Hepatocyte (in vitro differentiated cells): ENCODE data around the gene ICA1. TPM values are rescaled to one million over a fixed set of nuclear protein-coding genes. Genes with fewer than 3 reads are reported as not detected.

Experiments
- DNase-seq: peaks from one replicate; pipeline ENCODE4 v3.0.0-alpha.2; 2016; ENCODE audit warnings: low spot score
- H2AFZ ChIP-seq: fragments of 200-600 bp; sonication (generic); 2 replicates; pipeline ENCODE4 v1.6.0; 2016; ENCODE audit warnings: antibody characterized with exemption, mild to moderate bottlenecking
- H3K27ac ChIP-seq: fragments of 200-600 bp; sonication (generic); 2 replicates; pipeline ENCODE4 v1.5.1; 2016; ENCODE audit warnings: mild to moderate bottlenecking
- H3K27me3 ChIP-seq: fragments of 200-600 bp; sonication (generic); 2 replicates; pipeline ENCODE4 v1.6.1; 2016
- H3K36me3 ChIP-seq: fragments of 200-600 bp; sonication (generic); replicated peaks from 2 replicates; pipeline ENCODE4 v1.5.1; 2016; ENCODE audit warnings: low read depth; ENCODE audit not compliant: insufficient read depth
- H3K4me1 ChIP-seq: fragments of 200-600 bp; sonication (generic); 2 replicates; pipeline ENCODE4 v1.5.1; 2016; ENCODE audit warnings: mild to moderate bottlenecking, moderate library complexity; ENCODE audit not compliant: insufficient read depth
- H3K4me2 ChIP-seq: fragments of 200-600 bp; sonication (generic); 2 replicates; pipeline ENCODE4 v1.6.0; 2016
- H3K4me3 ChIP-seq: fragments of 200-600 bp; sonication (generic); 2 replicates; pipeline ENCODE4 v1.5.1; 2016; ENCODE audit warnings: mild to moderate bottlenecking
- H3K79me2 ChIP-seq: fragments of 200-600 bp; sonication (generic); 2 replicates; pipeline ENCODE4 v1.6.0; 2017; ENCODE audit warnings: mild to moderate bottlenecking
- H3K9me2 ChIP-seq: fragments of 200-600 bp; sonication (generic); replicated peaks from 2 replicates; pipeline ENCODE4 v1.6.0; 2017; ENCODE audit warnings: mild to moderate bottlenecking; ENCODE audit not compliant: insufficient read depth
- H3K9me3 ChIP-seq: fragments of 200-600 bp; sonication (generic); 2 replicates; pipeline ENCODE4 v1.5.1; 2016; ENCODE audit warnings: low read depth, mild to moderate bottlenecking
- H4K20me1 ChIP-seq: fragments of 200-600 bp; sonication (generic); 2 replicates; pipeline ENCODE4 v1.6.0; 2016; ENCODE audit warnings: mild to moderate bottlenecking; ENCODE audit not compliant: insufficient read depth, poor library complexity, severe bottlenecking
- EZH2 ChIP-seq: fragments of 200-600 bp; sonication (generic); IDR thresholded peaks from 2 replicates; pipeline ENCODE4 v1.6.1; 2016; ENCODE audit warnings: antibody characterized with exemption, mild to moderate bottlenecking, borderline replicate concordance
- EZH2phosphoT487 ChIP-seq: fragments of 200-600 bp; sonication (generic); IDR thresholded peaks from one replicate; pipeline ENCODE4 v1.6.1; 2018; ENCODE audit warnings: antibody characterized with exemption, mild to moderate bottlenecking, low read depth, moderate library complexity; ENCODE audit not compliant: unreplicated experiment, severe bottlenecking
- WGBS: methylation state at CpG from one replicate; pipeline ENCODE4 v1.1.6; 2016; ENCODE audit warnings: low lambda C conversion rate; ENCODE audit errors: missing lambda C conversion rate; 5-methylcytosine and 5-hydroxymethylcytosine counted together
- polyA plus RNA-seq: library from polyadenylated mRNA; unstranded; fragments of >200 nt; fragmentation: Nextera tagmentation; extraction: Ambion mirVana; gene quantifications from 2 replicates; pipeline ENCODE4 v1.2.1, GENCODE V29; 2016
- total RNA-seq: library from RNA; depleted of rRNA; stranded (reverse); fragments of >200 nt; gene quantifications from 2 replicates; pipeline ENCODE4 v1.2.3, GENCODE V29; 2014
- TF ChIP-seq, protein P1 (sequence below): fragments of 200-600 bp; sonication (generic); IDR thresholded peaks from 2 replicates; pipeline ENCODE4 v1.5.1; 2016; ENCODE audit warnings: antibody characterized with exemption, mild to moderate bottlenecking; ENCODE audit not compliant: poor library complexity

The ICA1 gene
- total and polyA plus RNA-seq, 2 experiments from 2014 or later = 32.9 to 40.1 TPM

DNA sequence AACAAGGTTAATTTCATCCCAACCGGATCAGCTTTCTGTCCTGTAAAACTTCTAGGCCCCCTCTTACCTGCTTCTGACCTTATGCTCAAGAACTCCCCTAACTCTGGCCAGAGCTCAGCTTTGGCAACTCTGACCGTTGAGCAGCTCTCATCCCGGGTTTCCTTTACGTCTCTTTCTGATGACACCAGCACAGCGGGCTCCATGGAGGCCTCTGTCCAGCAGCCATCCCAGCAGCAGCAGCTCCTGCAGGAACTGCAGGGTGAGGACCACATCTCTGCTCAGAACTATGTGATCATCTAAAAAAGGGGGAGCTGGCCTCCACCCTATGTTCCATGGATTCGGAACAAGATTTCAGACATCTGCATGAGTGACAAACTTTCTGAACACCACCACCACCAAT lies 175.7 kb downstream of the ICA1 start:
- Histone ChIP-seq H3K79me2 (no peaks in the 10 kb centered on the region), H3K27ac (no peak overlapping the region), H3K4me1 (no peaks in the 10 kb centered on the region), H3K4me3 (no peak overlapping the region), H3K27me3 (no peaks in the 10 kb centered on the region), H3K36me3 (no peaks in the 10 kb centered on the region), H3K9me3 (no peaks in the 10 kb centered on the region), H3K4me2 (no peak overlapping the region), H3K9me2 (no peaks in the 10 kb centered on the region), H2AFZ (no peak overlapping the region), H4K20me1 (no peaks in the 10 kb centered on the region)
- TF ChIP-seq EZH2phosphoT487 (no peak), EZH2 (no peak)
- TF ChIP-seq, protein P1, sequence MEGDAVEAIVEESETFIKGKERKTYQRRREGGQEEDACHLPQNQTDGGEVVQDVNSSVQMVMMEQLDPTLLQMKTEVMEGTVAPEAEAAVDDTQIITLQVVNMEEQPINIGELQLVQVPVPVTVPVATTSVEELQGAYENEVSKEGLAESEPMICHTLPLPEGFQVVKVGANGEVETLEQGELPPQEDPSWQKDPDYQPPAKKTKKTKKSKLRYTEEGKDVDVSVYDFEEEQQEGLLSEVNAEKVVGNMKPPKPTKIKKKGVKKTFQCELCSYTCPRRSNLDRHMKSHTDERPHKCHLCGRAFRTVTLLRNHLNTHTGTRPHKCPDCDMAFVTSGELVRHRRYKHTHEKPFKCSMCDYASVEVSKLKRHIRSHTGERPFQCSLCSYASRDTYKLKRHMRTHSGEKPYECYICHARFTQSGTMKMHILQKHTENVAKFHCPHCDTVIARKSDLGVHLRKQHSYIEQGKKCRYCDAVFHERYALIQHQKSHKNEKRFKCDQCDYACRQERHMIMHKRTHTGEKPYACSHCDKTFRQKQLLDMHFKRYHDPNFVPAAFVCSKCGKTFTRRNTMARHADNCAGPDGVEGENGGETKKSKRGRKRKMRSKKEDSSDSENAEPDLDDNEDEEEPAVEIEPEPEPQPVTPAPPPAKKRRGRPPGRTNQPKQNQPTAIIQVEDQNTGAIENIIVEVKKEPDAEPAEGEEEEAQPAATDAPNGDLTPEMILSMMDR = no peak
- DNase-seq = no peak
- WGBS = 85% methylated on average over 6 of the region's 6 CpGs

DNA sequence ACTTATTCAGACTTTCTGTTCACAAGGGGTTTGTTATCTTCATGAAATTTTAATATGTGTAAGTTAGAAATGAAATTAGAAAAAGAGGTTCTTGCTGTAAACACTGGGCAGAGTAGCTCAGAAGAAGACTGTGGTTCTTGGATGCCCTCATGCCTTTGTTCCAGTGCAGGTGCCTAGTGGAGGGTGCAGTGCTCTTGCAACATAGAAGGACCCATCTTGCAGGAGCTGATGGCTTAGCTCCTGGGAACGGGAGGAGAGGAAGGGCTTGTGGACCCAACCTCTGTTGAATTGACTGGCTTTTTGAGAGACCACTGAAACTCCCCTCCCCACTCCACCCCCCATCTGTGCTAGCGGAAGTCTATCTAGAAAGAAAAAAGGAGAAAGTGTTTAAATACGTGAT lies 176.5 kb downstream of the ICA1 start:
- TF ChIP-seq EZH2phosphoT487 = no peak
- TF ChIP-seq EZH2 = no peak
- TF ChIP-seq, protein P1 = no peak
- no peaks in the 10 kb centered on the region for H4K20me1 ChIP-seq
- no peak overlapping the region for H3K4me3 ChIP-seq
- no peaks in the 10 kb centered on the region for H3K79me2 ChIP-seq
- no peaks in the 10 kb centered on the region for H3K9me3 ChIP-seq
- no peak overlapping the region for H3K4me2 ChIP-seq
- H3K9me2 ChIP-seq = no peaks in the 10 kb centered on the region
- H3K36me3 ChIP-seq = no peaks in the 10 kb centered on the region
- no peaks in the 10 kb centered on the region for H3K4me1 ChIP-seq
- 86% methylated on average over 3 of the region's 3 CpGs for WGBS
- no peaks in the 10 kb centered on the region for H3K27me3 ChIP-seq
- no peak overlapping the region for H2AFZ ChIP-seq
- H3K27ac ChIP-seq = no peak overlapping the region
- DNase-seq = no peak

DNA sequence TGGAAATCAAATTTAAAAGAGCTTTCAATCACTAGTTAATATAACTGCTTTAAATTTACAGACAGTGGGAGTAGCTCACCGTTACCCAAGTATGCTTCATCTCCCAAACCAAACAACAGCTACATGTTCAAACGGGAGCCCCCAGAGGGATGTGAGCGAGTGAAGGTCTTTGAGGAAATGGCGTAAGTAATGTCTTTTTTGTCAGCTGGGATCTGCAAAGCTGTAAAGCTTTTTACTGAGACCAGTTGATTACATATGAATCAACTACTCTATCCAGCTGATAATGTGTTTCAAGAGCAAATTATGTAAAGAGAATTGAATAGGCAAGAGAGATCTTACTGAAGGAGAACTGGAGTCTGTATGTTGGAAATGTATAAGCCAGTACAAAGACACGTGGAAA lies 177.1 kb downstream of the ICA1 start:
- WGBS = 85% methylated on average over 5 of the region's 5 CpGs
- no peaks in the 10 kb centered on the region for H4K20me1 ChIP-seq
- H3K9me2 ChIP-seq = no peaks in the 10 kb centered on the region
- H3K9me3 ChIP-seq = no peaks in the 10 kb centered on the region
- H3K4me3 ChIP-seq = no peak overlapping the region
- H3K27me3 ChIP-seq = no peaks in the 10 kb centered on the region
- no peaks in the 10 kb centered on the region for H3K79me2 ChIP-seq
- no peak overlapping the region for H2AFZ ChIP-seq
- H3K4me1 ChIP-seq = no peaks in the 10 kb centered on the region
- DNase-seq = no peak
- TF ChIP-seq, protein P1 = no peak
- TF ChIP-seq EZH2 (no peak), EZH2phosphoT487 (no peak)
- no peaks in the 10 kb centered on the region for H3K36me3 ChIP-seq
- no peak overlapping the region for H3K4me2 ChIP-seq
- no peak overlapping the region for H3K27ac ChIP-seq

DNA sequence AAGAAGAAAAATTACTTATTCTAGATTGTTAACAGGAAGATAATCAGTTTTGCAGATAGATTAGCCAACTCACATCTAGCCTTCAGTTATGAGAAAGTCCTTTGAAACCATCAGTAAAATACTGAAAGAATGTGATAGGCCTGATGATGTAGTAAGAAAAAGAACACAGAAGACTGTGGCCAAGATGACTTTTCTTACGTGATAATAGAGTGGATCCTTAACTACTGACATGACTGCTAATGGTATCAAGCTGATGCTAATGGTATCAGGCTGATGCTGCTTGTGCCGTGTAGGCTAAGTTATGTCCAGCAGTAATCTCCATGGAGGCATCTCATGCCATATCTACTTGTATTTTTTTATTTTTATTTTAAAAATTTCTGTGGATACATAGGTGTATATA lies 179.2 kb downstream of the ICA1 start:
- H4K20me1 ChIP-seq = no peaks in the 10 kb centered on the region
- no peak for DNase-seq
- no peaks in the 10 kb centered on the region for H3K9me3 ChIP-seq
- H3K79me2 ChIP-seq = no peaks in the 10 kb centered on the region
- TF ChIP-seq, protein P1 = no peak
- TF ChIP-seq EZH2phosphoT487 = no peak
- no peak for TF ChIP-seq EZH2
- no peak overlapping the region for H3K27ac ChIP-seq
- no peak overlapping the region for H2AFZ ChIP-seq
- WGBS = 98% methylated on average over 2 of the region's 2 CpGs
- H3K4me3 ChIP-seq = no peak overlapping the region
- H3K4me2 ChIP-seq = no peak overlapping the region
- H3K36me3 ChIP-seq = no peaks in the 10 kb centered on the region
- H3K4me1 ChIP-seq = no peaks in the 10 kb centered on the region
- no peaks in the 10 kb centered on the region for H3K9me2 ChIP-seq
- H3K27me3 ChIP-seq = no peaks in the 10 kb centered on the region
